ENCODE measurements around the gene PSTPIP2. TPM values are rescaled to one million over a fixed set of nuclear protein-coding genes. Genes with fewer than 3 reads are reported as not detected.

PSTPIP2 gene
- total and polyA plus RNA-seq, 9 of the 15 experiments (the other 6 are each of a cell fraction or from before 2014, with no cell fraction given): 14.0 to 45.7 (median 27.1) TPM

- DNase-seq (ENCODE audit: extremely low read depth in 1 of 4, low spot score in 3 of 4) (no peak), ATAC-seq (no peak), FAIRE-seq (no peak)
- H3K9me3 ChIP-seq (replicated peaks; ENCODE audit: control insufficient read depth, insufficient read depth, low read depth, low read length): no peaks in the 10 kb centered on the region
- ChIA-PET CTCF (ENCODE audit: low intra/inter-chr PET ratio) (no interaction called here), POLR2A (no interaction called here)
- no peaks in the 10 kb centered on the region for H4K20me1 ChIP-seq (replicated peaks; ENCODE audit: control insufficient read depth, insufficient read depth, low read length)
- intact Hi-C loops (cut with micrococcal nuclease) (no loop called here), in situ Hi-C loops (cut with MboI) (no loop called here)
- TSS peak; percentile 11 for BruUV-seq (replicated peaks)
- H3K4me1 ChIP-seq (replicated peaks in 1 of 2; ENCODE audit: control insufficient read depth in 2 of 2, insufficient read depth in 2 of 2, low read length in 2 of 2): no peaks in the 10 kb centered on the region
- no peak overlapping the region for H2AFZ ChIP-seq (ENCODE audit: low read depth, low read length)
- peaks cover 45% of the 10 kb centered on the region; the same call in 2 of the 3 replicates for H3K36me3 ChIP-seq (ENCODE audit: control insufficient read depth, insufficient read depth, low read length)
- no peak overlapping the region for H3K4me3 ChIP-seq
- H3K79me2 ChIP-seq (ENCODE audit: control insufficient read depth, insufficient read depth, low read length): peaks cover 9% of the 10 kb centered on the region; the same call in 1 of the 3 replicates
- no peak overlapping the region for H3K4me2 ChIP-seq (ENCODE audit: insufficient read depth, low read length)
- no peak for TF ChIP-seq CBFB (CRISPR knock-in tag; IDR thresholded peaks at IDR 0.05)
- TF ChIP-seq EWSR1 (IDR thresholded peaks at IDR 0.05; ENCODE audit: borderline replicate concordance, low read depth, partially characterized antibody): no peak
- TF ChIP-seq, protein P1, sequence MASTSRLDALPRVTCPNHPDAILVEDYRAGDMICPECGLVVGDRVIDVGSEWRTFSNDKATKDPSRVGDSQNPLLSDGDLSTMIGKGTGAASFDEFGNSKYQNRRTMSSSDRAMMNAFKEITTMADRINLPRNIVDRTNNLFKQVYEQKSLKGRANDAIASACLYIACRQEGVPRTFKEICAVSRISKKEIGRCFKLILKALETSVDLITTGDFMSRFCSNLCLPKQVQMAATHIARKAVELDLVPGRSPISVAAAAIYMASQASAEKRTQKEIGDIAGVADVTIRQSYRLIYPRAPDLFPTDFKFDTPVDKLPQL (IDR thresholded peaks at IDR 0.05; ENCODE audit: extremely low read depth, insufficient read length): no peak
- no peak for TF ChIP-seq ZNF143 (CRISPR knock-in tag; IDR thresholded peaks at IDR 0.05)
- TF ChIP-seq HNRNPUL1 (IDR thresholded peaks at IDR 0.05; ENCODE audit: low read length): no peak
- TF ChIP-seq ZNF444 (CRISPR knock-in tag; IDR thresholded peaks at IDR 0.05): no peak
- TF ChIP-seq ZNF561 (CRISPR knock-in tag; conservative IDR thresholded peaks at IDR 0.05): no peak
- no peak for TF ChIP-seq NR2C1 (IDR thresholded peaks at IDR 0.05)
- TF ChIP-seq NR2C1 (tag; IDR thresholded peaks at IDR 0.05): no peak
- H3K27me3 ChIP-seq (ENCODE audit: control insufficient read depth in 2 of 2, insufficient read depth in 2 of 2, low read length in 2 of 2): no peaks in the 10 kb centered on the region
- no peaks in the 10 kb centered on the region for H3K9me1 ChIP-seq (ENCODE audit: control insufficient read depth, insufficient read depth, low read length)
- 84% methylated on average over 7 of the region's 7 CpGs for WGBS (ENCODE audit: insufficient coverage, low coverage, missing lambda C conversion rate)
- H3K27ac ChIP-seq (ENCODE audit: extremely low read depth, low read depth, low read length): no peak overlapping the region
- no peak overlapping the region for H3K9ac ChIP-seq (ENCODE audit: insufficient read depth in 1 of 2, low read depth in 2 of 2, low read length in 2 of 2)
Measured at GRCh38 chr18:45954070-45954934, 117.8 kb downstream of the PSTPIP2 start.
